A673 (cell line): ENCODE data around the gene THADA.
"Not testable (repeated sequence)": the region's sequence is repeated elsewhere in the genome, so short reads cannot be mapped to it uniquely, and the experiment has no call there.

Experiments used
- CTCF ChIP-seq: fragments of 300-800, 200-600 bp; sonication (generic); conservative IDR thresholded peaks from 2 replicates; pipeline ENCODE4 v1.5.1; 2017; ENCODE audit warnings: low read depth, mild to moderate bottlenecking, antibody characterized with exemption, low read length, moderate library complexity, mixed read lengths
- EZH2 ChIP-seq: fragments of 200-600 bp; sonication (generic); IDR thresholded peaks from 2 replicates; pipeline ENCODE4 v1.6.1; 2017; ENCODE audit warnings: borderline replicate concordance, low read depth, mild to moderate bottlenecking, mixed read lengths, antibody characterized with exemption, low read length; ENCODE audit not compliant: poor library complexity, severe bottlenecking

DNA sequence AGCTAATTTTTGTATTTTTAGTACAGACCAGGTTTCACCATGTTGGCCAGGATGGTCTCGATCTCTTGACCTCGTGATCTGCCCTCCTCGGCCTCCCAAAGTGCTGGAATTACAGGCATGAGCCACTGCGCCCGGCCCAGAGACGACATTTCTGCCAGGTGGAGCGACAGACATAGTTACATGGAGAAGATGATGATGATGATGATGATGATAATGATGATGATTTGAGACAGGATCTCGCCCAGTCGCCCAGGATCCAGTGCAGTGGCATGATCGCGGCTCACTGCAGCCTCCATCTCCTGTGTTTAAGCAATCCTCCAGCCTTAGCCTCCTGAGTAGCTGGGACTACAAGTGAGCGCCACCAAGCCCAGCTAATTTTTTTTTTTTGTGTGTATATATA is 40.3 kb upstream of the THADA start:
- not testable (repeated sequence) for TF ChIP-seq CTCF, EZH2
